NOMO-1 treated with DMSO at 0.1 percent for 48 hours (cell line): ENCODE results near the gene DDIAS.
A peak's percentile ranks its signal among the peaks of the same experiment; 100 is the strongest.
"Not testable (repeated sequence)": the region's sequence is repeated elsewhere in the genome, so short reads cannot be mapped to it uniquely, and the experiment has no call there.

Experiments used
- DNase-seq: peaks from one replicate; lab custom pipeline; 2025; ENCODE audit not compliant: unreplicated experiment; lab: John Stamatoyannopoulos, UW

The DDIAS gene

DNA sequence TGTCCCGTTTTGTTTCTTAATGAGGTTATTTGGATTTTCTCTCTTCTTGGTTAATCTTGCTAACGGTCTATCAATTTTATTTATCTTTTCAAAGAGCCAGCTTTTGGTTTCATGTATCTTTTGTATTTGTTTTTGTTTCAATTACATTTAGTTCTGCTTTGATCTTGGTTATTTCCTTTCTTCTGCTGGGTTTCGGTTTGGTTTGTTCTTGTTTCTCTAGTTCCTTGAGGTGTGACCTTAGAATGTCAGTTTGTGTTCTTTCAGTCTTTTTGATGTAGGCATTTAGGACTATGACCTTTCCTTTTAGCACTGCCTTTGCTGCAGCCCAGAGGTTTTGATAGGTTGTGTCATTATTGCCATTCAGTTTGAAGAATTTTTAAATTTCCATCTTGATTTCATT lies 18.7 kb downstream of the DDIAS start:
- DNase-seq, result not testable (repeated sequence)

DNA sequence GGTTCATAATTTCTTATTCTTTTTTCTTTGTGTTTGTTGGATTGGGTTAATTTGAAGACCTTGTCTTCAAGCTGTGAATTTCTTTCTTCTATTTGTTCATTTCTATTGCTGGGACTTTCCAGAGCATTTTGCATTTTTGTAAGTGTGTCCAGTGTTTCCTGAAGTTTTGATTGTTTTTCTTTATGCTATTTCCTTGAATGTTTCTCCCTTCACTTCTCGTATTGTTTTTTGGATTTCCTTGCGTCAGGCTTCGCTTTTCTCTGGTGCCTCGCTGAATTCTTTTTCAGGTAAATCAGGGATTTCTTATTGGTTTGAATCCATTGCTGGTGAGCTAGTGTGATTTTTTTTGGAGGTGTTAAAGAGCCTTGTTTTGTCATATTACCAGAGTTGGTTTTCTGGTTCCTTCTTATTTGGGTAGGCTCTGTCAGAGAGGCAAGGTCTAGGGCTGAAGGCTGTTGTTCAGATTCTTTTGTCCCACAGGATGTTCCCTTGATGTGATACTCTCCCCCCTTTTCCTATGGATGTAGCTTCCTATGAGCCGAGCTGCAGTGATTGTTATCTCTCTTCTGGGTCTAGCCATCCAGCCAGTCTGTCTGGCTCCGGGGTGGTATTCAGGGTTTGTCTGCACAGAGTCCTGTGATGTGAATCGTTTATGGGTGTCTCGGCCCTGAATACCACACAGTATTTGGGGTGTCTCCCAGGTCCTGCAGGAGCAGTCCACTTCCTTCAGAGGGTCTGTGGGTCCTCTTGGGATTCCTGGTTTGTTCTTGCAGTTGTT lies 21.0 kb downstream of the DDIAS start:
- not testable (repeated sequence) for DNase-seq

DNA sequence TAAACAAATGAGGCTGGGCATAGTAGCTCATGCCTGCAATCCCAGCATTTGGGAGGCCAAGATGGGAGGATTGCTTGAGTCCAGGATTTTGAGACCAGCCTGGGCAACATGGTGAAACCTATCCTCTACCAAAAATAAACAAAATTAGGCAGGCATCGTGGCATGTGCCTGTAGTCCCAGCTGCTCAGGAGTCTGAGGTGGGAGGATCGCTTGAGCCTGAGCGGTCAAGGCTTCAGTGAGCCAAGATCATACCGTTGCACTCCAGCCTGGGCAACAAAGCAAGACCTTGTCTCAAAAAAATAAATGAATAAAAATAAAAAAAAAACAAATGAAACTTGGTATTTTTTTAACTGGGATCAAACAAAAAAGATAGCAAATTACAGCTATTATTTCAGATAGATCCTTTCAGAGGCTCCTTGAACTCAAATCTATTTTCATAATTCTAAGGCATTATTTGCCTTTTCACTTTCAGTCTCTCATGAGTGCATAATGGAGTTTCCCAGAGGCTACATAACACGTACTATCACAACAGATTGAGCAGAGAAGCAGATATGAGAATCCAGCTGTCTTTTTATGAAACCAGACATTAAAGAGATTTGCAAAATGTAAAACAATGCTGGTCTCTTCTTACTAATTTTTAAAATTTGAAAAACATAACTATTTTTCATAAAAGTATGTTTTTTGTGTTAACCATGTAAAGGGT lies 23.1 kb downstream of the DDIAS start:
- DNase-seq, result no peak

DNA sequence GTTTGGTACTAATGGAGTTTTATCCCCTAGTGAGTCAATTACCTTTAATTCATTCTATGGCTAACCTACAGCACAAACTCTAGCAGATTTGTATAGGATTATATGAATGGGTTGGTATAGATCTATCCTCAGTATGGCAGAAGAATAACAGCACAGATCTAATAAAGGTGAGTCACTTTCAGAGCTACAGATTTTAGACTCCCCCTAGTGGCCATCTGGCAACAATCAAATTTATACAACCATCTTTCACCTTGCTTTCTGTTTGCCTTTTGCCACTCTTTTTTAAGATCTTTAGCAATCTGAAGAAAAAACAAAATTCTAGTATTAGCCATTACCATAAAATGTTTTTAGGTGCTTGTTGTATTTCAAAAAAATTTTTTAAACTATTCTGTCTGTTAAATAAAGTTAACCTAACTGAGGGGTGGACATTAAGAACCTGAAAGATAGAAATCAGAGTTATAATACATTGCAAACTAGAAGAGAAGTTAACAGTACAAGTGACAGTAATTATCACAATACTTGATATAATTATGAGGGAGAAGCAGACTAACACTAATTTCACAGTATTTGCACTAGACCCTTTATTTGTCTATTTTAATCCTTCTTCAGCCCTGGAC lies 25.8 kb downstream of the DDIAS start:
- DNase-seq, result peak; percentile 53

DNA sequence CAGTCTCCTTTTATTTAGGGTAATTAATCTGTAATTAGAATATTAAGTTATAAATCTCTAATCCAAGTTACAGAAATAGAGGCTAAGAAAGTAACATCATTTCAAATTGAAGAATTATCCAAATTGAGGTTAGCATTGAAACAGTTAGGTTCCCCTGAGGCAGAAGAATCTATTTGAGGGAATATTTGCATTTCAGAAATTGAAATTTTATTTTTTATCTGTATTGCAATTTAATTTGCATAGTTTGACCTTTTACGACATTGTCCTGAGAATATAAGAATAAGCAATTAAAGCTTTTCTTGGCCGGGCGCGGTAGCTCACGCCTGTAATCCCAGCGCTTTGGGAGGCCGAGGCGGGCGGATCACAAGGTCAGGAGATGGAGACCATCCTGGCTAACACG lies 27.6 kb downstream of the DDIAS start:
- no peak for DNase-seq

DNA sequence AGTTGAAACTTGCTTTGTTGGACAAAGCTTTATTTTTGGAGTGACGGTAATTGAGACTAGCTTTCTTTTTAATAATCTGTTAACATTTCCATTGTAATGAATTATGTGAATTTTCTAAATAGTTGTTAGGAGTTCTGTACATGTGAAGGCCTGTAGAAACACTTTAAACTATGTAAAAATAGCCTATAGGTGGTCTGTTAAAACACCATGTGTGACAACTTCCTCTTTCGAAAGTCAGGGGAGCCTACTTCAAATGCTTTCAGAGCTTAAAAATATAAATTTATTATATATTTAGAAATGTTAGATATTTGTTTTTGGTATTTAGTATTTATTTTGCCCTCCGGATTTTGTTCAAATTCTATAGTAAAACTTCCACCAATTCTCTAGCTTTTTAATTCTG lies 28.7 kb downstream of the DDIAS start:
- DNase-seq, result peak; percentile 12

DNA sequence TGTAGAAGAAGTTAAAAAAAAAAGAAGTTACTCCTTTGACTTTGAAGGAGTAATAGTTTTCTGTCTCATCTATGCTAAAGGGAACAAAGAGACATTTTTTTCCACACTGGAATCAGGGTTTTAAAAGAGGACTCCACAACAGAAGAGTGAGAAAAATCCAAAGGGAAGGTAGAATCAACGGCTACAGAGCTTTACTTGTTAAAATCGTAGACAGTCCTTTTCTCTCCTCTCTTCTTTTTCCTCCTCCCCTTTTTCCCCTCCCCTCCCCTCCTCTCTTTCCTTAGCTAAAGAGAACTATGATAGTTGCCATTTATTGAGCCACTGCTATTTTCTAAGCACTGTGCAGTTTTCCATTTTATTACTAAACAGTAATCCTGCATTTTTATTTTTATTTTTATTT lies 29.2 kb downstream of the DDIAS start:
- no peak for DNase-seq

DNA sequence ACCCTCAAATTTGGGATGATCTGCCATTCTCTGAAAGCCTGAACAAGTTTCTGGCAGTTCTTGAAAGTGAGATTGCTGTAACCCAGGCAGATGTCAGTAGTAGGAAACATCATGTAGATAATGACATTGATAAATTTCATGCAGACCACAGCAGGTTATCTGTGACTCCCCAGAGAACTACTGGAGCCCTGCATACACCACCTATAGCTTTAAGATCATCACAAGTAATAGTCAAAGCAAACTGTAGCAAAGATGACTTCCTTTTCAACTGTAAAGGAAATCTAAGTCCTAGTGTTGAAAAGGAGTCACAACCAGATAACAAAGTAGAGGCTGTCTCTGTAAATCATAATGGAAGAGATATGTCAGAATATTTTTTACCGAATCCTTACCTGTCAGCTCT lies 31.0 kb downstream of the DDIAS start:
- DNase-seq, result no peak

DNA sequence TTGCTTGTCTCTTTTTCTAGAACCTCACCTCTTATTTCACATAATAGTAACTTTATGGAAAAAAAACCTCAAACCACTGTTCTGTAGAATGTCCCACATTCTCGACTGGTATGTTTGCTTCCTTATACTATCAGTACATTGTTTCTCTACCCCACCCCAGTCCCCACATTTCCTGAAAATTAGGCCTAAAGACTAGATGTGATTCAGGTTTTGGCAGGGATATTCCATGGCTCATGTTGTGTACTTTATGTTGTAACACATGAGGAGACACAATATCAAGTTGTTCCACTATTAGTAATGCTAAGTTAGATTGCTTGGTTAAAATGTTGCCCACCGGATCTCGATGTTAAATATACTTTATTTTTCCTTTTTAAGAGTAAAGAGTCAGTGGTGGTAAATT lies 34.7 kb downstream of the DDIAS start:
- DNase-seq, result no peak

DNA sequence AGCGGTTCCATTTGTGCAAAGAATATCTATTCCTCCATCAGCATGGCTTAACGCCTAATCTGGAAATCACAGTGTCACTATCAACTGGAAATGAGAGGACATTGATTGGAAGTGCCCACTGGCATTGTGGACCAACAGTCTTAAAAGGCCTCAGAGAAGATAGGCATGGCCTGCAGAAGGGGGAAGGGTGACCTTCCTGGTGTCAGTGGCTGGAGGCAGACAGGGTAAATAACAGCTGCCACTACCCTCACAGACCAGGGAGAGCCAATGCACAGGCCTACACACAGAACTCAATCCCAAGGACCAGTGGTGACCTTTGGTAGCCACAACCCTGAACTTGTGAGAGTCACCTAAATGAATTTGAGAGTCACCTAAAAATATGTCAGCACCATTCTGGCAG lies 36.0 kb downstream of the DDIAS start:
- no peak for DNase-seq

DNA sequence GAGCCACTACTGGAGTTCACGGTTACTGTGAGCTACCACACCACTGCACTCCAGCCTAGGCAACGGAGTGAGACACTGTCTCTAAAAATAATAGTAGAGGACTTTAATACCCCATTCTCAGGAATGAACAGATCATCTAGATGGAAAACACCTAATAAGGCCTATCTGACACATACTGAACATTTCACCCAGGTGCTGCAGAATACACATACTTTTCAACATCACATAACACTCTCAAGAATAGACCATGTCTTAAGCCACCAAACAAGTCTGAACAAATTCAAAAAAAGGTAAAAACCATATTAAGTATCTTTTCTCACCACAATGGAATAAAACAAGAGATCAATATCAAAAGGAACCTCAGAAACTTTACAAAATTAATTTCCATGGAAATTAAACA lies 37.9 kb downstream of the DDIAS start:
- DNase-seq, result no peak

DNA sequence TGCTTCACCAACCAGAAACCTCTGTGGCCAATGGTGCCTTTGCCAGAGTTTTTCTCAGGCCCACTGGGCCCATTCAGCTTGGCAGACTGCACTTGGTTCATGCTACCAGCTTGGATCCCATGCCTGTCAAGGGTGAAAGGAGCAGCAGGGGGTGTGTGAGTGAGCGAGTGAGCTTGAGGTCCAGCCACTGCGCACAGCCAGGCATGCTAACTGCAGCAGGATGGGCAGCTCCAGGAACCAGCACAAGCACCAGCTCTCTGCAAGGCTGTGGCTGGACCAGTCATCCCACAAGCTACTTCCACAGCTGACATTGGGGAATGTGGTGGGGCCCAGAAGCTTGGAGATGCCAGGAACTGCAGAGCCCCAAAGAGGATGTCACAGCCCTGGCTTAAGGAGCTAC lies 40.8 kb downstream of the DDIAS start:
- DNase-seq, result no peak

DNA sequence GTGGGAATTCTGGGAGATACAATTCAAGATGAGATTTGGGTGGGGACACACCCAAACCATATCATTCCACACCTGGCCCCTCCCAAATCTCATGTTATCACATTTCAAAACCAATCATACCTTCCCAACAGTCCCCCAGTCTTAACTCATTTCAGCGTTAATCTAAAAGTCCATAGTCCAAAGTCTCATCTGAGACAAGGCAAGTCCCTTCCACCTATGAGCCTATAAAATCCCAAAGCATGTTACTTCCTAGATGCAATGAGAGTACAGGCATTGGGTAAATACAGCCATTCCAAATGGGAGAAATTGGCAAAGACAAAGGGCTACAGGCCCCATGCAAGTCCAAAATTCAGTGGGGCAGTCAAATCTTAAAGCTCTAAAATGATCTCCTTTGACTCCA lies 41.9 kb downstream of the DDIAS start:
- not testable (repeated sequence) for DNase-seq

DNA sequence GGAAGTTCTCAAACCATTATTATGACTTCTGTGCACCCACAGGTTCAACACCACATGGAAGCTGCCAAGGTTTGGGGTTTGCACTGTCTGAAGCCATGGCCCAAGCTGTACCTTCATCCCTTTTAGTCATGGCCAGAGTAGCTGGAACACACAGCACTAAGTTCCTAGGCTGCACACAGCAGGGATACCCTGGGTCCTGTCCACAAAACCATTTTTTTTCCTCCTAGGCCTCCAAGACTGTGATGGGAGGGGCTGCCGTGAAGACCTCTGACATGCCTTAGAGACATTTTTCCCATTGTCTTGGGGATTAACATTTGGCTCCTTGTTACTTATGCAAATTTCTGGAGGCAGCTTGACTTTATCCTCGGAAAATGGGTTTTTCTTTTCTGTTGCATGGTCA lies 42.7 kb downstream of the DDIAS start:
- no peak for DNase-seq

DNA sequence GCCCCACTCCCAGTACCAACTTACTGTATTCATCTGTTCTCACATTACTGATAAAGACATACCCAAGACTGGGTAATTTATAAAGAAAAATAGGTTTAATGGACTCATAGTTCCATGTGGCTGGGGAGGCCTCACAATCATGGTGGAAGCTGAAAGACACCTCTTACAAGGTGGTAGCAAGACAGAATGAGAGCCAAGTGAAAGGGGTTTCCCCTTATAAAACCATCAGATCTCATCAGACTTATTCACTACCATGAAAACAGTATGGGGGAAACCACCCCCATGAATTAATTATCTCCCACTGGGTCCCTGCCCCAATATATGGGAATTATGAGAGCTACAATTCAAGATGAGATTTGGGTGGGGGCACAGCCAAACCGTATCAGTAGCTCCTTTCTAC lies 43.5 kb downstream of the DDIAS start:
- not testable (repeated sequence) for DNase-seq

DNA sequence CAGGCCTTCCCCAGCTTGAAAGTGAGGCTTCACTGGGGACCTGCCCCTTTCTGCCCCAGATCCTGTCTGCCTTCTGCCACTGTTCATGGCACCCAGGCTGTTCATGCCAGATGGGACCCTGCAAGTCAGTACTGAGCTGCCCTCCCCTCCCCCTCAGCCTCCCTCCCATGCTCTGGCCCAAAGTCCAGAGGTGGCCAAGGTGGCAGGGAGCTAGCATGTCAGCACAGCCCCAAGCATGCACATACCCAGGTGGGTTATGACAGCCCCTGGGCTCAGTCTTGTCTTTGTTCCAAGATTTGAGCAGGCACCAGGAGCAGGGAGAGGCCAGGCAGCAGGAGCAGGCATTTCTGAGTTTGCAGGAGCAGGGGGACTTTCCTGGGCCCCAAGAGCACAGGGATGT lies 44.1 kb downstream of the DDIAS start:
- no peak for DNase-seq

DNA sequence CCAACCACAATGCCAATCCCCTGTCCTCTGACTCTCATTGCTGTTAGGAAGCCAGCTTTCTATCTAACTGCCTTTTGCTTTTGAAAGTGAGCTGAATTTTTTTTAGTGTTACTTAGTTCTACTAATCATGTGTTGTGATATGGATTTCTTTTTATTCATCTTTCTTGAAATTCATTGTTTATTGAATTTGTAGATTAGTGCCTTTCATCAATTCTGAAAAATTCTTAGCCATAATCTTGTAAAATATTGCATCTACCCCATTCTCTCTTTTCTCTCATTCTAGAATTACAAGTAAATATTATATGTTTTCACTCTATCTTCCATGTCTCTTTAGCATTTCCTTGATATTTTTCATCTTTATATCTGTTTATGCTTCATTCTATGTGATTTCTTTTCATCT lies 47.8 kb downstream of the DDIAS start:
- DNase-seq, result no peak

DNA sequence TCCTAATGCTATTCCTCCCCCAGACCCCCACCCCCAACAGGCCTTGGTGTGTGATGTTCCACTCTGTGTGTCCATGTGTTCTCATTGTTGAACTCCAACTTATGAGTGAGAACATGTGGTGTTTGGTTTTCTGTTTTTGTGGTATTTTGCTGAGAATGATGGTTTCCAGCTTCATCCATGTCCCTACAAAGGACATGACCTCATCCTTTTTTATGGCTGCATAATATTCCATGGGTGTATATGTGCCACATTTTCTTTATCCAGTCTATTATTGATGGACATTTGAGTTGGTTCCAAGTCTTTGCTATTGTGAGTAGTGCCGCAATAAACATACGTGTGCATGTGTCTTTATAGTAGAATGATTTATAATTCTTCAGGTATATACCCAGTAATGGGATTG lies 49.0 kb downstream of the DDIAS start:
- not testable (repeated sequence) for DNase-seq

DNA sequence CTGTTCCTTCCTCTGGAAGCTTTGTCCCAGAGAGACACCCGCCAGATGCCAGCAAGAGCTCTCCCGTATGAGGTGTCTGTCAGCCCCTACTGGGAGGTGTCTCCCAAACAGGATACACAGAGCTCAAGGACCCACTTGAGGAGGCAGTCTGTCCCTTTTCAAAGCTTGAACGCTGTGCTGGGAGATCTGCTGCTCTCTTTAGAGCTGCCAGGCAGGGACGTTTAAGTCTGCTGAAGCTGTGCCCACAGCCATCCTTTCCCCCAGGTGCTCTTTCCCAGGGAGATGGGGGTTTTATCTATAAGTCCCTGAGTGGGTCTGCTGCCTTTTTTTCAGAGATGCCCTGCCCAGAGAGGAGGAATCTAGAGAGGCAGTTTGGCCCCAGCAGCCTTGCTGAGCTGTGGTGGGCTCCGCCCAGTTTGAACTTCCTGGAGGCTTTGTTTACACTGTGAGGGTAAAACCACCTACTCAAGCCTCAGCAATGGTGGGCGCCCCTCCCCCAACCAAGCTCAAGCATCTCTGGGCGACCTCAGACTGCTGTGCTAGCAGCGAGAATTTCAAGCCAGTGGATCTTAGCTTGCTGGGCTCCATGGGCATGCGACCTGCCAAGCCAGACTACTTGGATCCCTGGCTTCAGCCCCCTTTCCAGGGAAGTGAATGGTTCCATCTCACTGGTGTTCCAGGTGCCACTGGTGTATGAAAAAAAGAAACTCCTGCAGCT lies 54.4 kb downstream of the DDIAS start:
- not testable (repeated sequence) for DNase-seq

DNA sequence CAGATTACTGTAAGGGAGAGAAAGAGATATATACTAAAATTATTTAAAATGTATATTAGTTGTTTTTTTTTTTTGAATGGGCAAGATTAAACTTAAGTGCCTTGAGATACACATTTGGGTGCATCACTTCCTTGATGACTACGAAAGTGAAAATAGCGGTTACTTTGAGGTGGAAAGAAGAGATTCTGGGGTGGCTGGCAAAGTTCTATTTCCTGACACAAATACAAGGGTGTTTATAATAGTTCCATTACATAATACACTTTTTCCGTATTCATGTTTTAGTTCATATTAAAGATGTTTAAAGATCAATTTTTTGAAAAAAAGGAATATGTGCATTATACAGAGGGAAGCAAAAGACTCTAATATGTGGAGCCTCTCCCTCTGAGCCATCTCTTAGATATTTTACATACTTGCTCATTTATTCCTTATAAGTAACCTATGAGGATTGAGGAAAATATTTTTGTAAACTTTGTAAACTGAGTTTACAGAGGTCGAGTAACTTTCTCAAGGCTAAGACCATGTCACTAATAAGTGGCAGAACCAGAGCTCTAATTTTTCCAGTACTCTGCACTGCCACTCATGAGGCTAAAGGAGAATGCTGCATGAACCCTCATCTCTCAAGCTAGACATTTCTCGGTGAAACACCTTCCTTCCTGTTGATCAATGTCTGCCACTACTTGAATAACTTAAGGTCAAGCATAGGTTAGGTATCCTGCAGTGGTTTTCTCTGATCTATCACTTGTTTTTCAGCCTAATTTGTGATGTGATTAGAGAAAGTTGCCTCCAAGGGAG lies 58.6 kb downstream of the DDIAS start:
- peak; percentile 22 for DNase-seq

DNA sequence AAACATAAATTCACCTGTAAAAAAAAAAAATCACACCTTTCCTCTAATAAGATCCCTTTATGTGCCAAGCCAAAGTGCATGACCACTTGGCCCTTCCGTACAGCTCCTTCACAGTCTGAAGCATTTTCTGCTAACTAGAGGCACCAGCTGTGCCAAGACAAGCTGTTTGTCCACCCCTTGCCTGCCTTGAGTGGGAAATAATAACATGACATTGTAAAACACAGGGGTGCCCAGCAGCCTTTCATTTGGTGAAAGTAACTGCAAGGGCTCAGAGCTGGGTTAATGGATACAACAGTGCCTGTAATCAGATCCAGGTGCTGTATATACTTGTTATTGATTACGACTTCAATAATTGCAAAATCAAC lies 59.2 kb downstream of the DDIAS start:
- DNase-seq, result no peak
